PFSK-1 (cell line): ENCODE measurements around the gene NTRK1.

ENCODE experiments used
- POLR2AphosphoS5 ChIP-seq: IDR thresholded peaks from 2 replicates; pipeline ENCODE4 v1.6.1; 2012; ENCODE audit warnings: low read depth, mild to moderate bottlenecking, control low read depth, low read length, moderate library complexity
- TAF1 ChIP-seq: IDR thresholded peaks from 2 replicates; pipeline ENCODE4 v1.6.1; 2012; ENCODE audit warnings: low read length, control low read depth, borderline replicate concordance; ENCODE audit not compliant: insufficient read depth

DNA sequence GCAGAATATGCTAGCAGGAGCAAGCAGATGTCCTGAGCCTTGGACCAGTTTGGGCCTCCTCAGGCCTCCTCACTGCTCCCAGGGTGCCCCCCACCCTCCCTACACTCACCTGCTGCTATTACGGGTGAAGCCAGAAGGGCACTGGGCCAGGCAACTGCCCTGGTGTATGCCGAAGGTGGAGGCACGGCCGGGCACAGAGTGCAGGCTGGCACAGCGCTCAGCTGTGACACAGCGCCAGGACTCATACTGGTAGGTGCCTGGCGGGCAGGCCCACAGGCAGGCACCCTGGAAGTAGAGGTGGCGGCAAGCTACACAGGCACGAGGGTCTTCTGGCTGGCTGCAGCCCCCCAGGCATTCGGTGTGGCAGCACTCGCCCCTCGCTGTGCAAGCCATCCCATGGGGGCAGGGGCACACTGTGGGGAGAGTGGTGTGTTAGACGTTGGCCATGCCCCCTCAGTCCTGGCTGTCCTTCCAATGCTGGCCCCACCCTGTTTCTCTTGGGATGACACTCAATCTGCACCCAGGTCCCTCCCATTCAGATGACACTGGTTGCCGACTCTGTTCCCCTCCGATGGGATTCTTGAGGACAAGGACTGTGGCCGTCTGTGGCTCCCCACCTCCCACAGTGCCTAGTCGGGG lies 8.8 kb upstream of the NTRK1 start:
- no peak for TF ChIP-seq POLR2AphosphoS5
- no peak for TF ChIP-seq TAF1
